MM.1S (cell line): ENCODE measurements around the gene RYK.

ENCODE experiments used
- EZH2 ChIP-seq: fragments of 300-600 bp; sonication (generic); optimal IDR thresholded peaks from 2 replicates; pipeline ENCODE3; 2017; ENCODE audit warnings: low read depth, mild to moderate bottlenecking, antibody characterized with exemption, low read length, mixed read lengths
- EZH2phosphoT487 ChIP-seq: fragments of 300-600 bp; sonication (generic); IDR thresholded peaks from 2 replicates; pipeline ENCODE4 v1.6.1; 2018; ENCODE audit warnings: antibody characterized with exemption, low read length
- TF ChIP-seq, protein P1 (sequence below): fragments of 300-600 bp; sonication (generic); IDR thresholded peaks from 2 replicates; pipeline ENCODE4 v1.5.1; 2016; ENCODE audit warnings: antibody characterized with exemption, low read length, mixed read lengths

DNA sequence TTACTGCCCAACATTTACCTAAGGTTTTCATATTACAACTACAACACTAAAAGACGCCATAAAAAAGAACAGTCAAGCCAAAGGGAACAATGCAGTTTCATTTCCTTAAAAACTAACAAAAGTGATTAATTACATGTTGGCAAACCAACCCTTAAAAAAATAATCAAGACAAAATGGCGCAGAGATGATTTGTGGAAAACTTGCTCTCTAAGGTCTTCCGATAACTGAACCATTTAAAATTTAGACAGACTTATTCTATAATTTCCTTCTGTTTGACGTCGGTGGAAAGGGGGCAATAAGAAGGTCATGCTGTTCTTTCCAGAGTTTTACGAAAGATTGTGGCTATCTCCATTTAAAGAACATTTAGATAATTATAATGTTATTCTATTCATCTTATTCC, 87.6 kb downstream of the RYK start:
- TF ChIP-seq, protein P1, sequence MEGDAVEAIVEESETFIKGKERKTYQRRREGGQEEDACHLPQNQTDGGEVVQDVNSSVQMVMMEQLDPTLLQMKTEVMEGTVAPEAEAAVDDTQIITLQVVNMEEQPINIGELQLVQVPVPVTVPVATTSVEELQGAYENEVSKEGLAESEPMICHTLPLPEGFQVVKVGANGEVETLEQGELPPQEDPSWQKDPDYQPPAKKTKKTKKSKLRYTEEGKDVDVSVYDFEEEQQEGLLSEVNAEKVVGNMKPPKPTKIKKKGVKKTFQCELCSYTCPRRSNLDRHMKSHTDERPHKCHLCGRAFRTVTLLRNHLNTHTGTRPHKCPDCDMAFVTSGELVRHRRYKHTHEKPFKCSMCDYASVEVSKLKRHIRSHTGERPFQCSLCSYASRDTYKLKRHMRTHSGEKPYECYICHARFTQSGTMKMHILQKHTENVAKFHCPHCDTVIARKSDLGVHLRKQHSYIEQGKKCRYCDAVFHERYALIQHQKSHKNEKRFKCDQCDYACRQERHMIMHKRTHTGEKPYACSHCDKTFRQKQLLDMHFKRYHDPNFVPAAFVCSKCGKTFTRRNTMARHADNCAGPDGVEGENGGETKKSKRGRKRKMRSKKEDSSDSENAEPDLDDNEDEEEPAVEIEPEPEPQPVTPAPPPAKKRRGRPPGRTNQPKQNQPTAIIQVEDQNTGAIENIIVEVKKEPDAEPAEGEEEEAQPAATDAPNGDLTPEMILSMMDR = no peak
- TF ChIP-seq EZH2 (no peak), EZH2phosphoT487 (no peak)
